Ammon's horn (tissue), 1 donor: ENCODE measurements around the gene KIAA1958.

Experiments used
- DNase-seq: peaks from one replicate; pipeline ENCODE4 v3.0.0-alpha.2; 2016; ENCODE audit warnings: low spot score

Gene KIAA1958, protein sequence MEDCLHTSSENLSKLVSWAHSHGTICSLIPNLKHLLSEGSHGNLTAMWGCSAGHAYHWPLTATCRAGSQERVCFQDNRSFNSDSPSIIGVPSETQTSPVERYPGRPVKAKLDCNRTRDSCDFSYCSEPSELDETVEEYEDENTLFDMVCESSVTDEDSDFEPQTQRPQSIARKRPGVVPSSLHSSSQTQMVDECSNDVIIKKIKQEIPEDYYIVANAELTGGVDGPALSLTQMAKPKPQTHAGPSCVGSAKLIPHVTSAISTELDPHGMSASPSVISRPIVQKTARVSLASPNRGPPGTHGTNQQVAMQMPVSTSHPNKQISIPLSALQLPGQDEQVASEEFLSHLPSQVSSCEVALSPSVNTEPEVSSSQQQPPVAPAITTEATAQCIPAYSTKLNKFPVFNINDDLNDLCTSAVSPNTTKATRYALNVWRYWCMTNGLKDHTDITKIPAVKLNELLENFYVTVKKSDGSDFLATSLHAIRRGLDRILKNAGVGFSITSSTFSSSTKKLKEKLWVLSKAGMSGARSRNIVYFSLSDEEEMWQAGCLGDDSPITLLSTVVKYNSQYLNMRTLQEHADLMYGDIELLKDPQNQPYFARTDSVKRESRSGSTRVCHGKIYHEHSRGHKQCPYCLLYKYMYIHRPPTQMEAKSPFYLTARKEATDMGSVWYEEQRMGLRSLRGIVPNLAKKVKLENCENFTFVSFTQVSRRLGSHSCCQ

DNA sequence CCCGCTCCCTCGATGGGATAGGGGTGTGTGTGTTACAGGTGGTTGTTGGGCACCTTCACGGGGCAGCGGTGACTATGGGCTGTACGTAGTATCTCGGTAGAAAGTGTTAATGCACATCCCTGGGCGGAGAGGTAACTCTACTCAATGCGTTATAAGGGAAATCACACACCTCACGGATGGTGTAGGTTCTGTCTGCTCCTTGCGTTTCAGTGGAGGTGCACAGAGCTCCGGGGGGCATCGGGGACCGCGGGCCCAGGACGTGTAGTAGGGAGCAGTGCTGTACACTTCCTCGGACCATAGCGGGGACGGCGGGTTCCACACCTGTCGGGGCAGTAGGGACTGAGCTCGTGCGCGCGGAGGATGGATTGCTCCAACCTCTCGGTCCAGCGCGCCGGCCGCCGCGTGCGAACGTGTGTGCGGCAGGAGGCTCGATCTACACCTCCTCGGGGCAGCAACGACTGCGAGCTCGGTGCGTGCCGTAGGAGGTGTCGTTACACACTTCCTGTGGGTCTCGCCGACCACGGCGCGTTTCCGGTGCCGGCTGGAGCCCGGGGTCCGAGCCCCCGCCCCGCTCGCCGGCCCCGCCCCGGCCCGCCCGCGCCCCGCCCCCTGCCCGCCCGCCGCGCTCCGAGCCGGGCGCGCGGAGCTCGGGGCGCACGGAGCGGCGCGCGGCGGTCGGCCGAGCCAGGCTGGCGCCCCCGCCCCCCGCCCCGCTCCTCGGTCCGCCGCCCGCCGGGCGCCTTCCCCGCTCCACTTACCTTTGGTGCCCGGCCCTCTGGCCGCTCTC lies at the start of gene KIAA1958:
Gene KIAA1958, plus strand, starts transcription at position 607 of the 787 bp plus-strand sequence. CDS start 87,254 bp downstream, outside the sequence.
- DNase-seq: peak; percentile 81

DNA sequence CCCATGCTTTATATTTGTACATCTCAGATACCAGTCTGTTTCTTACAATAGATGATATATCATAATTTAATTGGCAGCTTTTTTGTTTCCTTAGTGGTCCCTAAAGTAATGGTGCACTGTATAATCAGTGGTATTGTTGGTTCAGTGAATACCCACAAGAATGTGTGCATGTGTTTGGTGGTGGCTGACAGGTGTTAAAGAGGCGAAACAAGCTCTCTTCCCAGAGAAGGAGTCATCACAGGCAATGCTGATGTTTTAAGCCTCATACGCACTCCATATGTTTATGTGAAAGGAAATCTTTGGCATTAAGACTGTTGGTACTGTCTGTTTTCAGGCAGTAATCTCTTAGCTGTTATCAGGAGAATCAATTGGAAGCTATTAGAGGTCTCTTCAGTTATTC lies 49.2 kb upstream of the KIAA1958 start:
- no peak for DNase-seq

DNA sequence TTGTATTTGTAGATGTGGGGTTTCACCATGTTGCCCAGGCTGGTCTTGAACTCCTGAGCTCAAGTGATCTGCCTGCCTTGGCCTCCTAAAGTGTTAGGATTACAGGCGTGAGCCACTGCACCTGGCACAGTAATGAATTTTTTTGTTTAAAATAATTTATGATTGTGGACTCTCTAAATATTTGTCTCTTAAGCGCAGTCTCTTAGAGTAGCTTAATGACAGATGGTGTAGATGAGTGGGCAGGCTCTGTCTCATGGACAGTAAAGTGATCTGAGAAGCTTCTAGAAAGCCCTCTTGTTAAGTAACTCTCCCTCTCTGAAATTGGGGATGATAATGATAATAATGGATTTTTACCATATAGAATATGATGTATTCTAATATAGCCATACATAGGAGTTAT lies 47.5 kb upstream of the KIAA1958 start:
- no peak for DNase-seq

DNA sequence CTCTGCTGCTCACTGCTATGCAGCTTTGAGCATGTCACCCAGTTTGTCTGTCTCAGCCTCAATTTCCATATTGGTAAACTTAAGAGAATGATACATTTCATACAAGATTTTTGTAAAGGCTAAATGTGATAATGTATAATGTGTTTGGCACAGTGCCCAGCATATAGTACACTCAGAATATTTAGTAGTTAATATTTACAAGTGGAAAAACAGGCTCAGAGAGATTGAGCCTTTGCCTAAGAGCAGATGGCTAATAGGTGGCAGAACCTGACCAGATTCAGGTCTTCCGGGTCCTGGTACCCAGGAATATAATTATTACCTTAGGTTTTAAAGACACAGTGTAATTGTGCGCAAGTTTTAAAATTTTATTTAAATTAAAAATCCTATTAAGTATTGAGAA lies 46.8 kb upstream of the KIAA1958 start:
- no peak for DNase-seq

DNA sequence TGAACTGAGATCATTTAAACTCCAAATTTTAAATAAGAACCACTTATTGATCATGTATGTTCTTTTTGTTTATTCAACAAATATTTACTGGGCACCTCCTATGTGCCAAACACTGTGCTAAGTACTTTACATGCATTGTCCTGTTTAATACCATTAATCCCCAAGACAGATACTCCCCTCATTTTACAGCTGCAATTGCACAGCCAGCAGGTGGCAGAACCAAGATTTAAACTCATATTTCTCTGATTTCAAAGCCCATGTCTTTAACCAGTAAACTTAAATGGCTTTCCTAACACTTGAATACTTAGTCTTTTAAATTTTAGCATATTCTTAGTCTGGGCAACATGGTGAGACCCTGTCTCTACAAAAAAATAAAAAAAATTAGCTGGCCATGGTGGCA lies 43.4 kb upstream of the KIAA1958 start:
- DNase-seq: peak; percentile 39

DNA sequence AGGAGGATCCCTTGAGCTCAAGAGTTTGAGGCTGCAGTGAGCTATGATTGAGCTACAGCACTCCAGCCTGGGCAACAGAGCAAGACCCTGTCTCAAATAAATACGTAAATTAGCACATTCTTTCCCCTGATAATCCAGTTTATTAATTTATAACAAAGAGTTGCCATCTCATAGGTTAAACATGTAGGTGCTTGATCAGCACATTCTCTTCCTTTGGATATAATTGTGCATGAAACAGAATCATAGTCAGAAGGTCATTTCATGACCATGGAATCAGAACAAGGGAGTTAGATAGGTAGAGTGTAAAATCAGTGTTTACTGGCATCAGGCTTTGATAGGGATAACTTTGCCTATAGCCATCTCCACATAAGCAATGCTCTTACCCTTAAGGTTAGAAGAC lies 43.0 kb upstream of the KIAA1958 start:
- DNase-seq: no peak

DNA sequence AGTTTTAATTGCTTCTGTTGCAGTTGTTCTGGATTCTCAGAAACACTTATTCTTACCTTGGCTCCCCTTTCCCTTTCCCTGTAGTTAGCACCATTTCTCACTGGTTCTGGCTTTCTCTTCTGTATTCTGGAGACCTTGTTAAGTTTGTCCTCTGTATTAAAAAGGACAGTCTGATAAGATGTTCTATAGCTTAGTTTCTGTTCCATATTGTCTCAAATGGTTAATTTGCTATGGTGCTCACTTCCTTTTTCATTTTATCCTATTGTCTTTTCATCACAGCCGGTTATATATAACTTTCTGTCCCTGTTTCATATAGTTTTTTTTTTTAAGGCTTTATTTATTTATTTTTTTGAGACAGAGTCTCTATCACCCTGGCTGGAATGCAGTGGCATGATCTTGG lies 41.4 kb upstream of the KIAA1958 start:
- DNase-seq: no peak

DNA sequence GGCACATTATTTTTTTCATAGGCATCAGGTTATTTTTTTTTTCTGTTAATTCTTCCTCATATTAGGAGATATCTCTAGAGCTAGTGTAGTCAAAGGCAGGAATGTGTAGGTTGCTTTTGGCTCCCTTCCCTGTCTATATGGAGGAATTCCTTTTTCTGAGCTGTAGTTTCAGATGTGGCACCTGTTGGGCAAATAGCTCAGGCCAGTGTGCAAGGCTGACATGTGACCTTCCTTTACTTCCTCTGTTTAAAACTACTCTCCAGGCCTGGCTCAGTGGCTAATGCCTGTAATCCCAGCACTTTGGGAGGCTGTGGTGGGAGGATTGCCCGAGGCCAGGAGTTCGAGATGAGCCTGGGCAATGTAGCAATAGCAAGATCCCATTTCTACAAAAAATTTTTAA lies 40.5 kb upstream of the KIAA1958 start:
- DNase-seq: no peak

DNA sequence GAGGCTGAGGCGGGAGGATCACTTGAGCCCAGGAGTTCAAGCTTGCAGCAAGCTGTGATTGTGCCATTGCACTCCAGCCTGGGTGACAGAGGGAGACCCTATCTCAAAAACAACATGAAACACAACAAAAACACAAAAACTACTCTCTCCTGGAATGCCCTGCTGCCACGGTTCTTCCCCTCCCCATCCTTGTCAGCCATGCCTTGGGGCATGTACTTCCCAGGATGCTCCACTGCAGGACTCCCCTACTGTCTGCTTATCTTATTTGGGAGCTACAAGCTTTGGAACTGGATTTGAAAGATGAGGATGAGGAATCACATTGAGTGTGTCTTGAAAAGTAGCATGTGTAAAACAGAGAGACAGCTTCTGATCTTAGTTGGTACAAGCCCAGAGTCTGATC lies 40.1 kb upstream of the KIAA1958 start:
- no peak for DNase-seq

DNA sequence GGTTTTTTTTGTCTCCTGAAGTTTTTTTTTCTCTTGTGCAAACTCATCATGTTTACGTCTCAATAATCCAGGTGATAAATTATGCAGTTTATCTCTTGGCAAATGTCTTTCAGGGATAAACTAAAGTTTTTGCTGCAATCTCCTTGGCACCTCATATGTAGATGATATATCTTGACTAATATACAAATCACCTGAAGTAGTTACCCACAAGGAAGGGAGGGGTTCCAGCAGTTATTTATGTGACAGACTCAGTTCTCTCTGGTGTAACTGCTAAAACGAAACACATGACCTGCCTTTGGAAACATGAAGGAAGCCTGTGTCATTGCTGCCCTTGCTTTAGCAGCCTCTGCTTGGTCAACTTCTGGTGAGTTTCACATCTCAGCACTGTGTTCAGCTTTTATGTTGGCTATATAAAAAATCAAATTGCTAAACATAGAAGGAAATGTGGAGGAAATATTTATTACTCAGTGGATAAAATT lies 39.3 kb upstream of the KIAA1958 start:
- DNase-seq: no peak

DNA sequence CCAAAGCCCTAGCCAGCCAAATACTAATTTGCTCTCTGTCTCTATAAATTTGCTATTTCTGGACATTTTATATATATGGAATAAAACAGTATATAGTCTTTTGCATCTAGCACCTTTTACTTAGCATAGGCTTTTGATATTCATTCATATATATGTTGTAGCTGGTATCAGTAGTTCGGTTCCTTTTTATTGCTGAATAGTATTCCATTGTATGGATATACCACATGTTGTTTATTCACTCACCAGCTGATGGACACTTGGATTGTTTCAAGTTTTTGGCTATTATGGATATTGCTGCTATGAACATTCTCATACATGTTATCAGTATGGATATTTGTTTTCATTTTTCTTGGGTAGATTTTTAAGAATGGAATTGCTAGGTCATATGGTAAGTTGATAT lies 23.8 kb upstream of the KIAA1958 start:
- DNase-seq: no peak

DNA sequence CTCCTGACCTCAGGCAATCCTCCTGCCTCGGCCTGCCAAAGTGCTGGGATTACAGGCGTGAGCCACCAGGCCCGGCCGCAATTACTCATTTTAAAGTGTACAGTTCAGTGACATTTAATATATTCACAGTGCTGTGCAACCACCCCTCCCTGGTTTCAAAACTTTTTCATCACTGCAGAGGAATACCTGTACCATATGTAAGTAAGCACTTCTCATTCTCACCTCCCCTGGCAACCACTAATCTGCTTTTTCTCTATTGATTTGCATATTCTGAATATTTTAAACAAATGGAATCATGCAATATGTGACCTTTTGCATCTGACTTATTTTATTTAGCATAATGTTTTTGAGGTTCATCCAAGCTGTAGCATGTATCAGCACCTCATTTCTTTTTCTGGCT lies 21.3 kb upstream of the KIAA1958 start:
- no peak for DNase-seq

DNA sequence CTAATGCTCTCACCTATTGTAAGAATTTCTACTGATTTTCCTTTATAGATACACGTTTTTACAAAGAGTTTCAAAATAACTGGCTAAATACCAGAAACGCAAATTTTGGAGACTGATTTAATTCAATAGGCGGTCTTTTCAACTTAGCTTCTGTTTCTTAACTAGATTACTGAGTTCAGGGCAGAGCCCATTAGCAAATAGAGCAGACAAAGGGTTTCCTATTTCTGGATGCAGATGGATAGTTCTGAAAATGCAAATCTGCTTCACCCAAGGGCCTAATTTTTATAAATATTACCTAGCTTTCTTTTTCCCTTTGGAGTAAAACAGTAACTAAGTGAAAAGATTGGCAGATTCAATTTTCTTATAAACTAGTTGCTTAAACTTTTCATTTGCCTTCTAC lies 13.6 kb upstream of the KIAA1958 start:
- DNase-seq: no peak

DNA sequence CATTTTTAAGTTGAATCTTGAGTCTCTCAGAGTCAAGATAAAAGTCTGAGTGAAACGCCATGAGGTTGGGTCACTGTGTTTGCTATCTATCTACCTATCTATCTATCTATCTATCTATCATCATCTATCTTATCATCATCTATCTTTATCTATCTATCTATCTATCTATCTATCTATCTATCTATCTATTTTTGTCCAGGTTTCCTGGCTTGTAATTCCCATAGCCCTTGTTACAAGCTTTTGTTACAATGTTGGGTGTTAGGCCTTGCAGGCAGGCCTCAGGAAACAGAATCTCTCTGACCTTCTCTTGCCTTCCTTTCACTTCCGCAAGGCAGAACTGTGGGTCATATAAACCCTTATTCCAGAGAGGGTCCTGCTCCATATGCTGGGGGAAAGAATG lies 12.6 kb upstream of the KIAA1958 start:
- DNase-seq: no peak

DNA sequence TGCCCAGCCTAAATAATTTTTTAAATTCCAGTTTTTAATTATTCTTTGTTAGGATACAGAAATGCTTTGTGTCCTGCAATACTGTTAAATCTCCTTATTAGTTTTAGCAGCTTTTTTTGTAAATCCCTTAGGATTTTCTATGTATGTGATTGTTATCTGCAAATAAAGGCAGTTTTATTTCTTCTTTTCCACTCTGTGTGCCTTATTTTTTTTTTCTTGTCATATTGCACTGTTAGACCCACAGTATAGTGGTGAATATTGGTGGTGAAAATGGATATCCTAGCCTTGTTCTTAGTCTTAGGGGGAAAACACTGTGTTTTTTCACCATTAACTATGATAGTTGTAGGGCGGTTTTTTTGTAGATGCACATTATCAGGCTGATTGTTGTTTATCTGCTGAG lies 11.3 kb upstream of the KIAA1958 start:
- no peak for DNase-seq

DNA sequence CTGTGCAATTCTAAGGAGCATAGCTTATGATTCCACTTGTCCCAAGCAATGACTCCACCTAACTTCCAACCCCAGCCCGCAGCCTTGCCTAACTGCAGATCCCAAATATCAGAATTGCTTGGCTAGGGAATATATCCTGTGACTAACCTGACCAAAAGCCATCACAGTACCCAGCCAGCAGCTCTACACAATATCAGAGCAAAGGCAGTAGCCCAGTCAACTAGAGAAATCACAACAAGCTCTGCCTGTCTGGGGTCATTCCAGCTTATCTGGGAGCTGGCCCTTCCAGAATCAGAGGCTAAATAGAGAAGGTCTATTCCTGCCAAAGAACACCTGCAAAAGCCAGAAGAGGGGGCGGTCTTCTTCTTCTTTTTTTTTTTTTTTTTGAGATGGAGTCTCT lies 9.3 kb upstream of the KIAA1958 start:
- no peak for DNase-seq

DNA sequence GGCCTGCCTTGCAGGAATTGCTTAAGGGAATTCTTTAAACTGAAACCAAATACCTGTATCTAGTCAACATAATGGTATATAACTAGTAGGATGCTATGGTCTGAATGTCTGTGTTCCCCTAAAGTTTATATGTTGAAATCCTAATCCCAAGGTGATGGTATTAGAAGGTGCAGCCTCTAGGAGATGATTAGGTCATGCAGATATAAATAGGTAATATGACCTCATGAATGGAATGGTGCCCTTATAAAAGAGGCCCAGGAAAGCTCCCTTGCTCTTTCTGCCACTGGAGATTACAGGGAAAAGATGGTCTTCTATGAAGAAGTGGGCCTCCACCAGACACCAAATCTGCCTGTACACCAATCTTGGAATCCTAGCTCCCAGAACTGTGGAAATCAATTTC lies 7.4 kb upstream of the KIAA1958 start:
- DNase-seq: no peak

DNA sequence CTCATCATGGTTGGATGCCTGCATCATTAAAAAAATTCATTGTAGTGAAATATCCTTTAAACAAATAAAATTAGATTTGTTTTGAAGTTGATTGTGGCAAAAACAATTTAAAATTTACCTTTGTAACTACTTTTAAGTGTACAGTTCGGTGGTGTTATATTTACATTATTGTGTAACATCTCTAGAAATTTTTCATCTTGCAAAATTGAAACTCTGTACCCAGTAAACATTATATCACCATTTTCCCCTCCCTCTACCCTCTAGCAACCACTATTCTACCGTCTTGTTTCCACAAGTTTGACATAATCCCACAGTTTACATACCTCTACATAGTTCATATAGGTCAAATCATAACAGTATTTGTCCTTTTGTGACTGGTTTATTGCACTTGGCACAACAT lies 2.0 kb upstream of the KIAA1958 start:
- DNase-seq: no peak

DNA sequence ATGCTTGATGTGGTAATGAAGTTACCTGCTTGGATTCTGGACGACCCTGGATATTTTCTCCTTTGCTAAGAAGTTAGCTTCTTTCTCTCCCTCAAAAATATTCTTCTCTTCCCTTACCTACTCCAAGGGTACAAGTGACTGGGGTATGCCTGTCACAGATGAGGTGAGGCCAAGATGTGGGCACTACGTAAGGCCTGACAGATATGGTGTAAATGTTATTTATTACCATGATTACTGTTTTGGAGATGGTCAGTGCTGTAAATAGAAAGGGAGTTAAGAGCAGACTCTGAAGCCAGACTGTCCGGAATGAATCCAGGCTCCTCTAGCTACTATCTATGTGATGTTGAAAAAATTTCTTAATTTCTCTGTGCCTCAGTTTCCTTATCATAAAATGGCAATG lies 1.1 kb upstream of the KIAA1958 start:
- no peak for DNase-seq

DNA sequence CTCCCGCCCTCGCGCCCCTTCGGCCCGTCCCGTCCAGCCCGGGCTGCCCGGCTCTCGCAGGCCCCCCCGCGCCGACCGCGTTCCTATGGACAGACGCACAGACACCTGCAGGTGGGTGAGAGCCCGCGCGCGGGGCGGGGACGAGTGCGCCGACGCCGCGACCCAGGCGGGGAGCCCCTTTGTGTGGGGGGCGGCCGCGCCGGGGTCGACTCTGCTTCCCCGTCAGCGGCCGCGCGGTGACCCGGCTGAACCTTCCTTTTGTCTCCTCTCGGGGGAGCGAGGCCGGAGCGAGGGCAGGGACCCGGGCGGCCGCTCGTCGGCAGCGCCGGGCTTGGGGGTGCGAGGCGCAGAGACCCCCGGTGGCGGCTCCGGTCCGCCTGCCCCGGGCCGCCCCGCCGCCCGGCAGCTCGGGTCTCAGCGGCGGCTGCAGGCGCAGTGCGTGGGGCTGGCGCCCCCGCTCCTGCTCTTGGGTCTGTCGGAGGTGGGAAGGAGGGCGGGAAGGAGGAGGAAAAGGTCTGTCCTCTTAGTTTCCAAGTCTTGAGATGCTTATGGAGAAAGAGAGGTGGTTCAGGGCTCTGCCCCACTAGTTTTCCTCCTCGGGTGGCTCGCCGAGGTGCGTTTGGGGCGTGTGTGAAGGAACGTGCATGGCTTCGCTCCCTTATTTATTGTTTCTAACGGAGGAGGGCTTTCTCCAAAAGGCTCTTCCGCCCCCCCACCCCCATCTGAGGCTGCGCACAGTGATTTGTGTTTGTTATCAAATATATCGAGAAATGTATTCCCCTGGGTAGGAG lies 576 bp downstream of the KIAA1958 start:
- DNase-seq: peak; percentile 43

DNA sequence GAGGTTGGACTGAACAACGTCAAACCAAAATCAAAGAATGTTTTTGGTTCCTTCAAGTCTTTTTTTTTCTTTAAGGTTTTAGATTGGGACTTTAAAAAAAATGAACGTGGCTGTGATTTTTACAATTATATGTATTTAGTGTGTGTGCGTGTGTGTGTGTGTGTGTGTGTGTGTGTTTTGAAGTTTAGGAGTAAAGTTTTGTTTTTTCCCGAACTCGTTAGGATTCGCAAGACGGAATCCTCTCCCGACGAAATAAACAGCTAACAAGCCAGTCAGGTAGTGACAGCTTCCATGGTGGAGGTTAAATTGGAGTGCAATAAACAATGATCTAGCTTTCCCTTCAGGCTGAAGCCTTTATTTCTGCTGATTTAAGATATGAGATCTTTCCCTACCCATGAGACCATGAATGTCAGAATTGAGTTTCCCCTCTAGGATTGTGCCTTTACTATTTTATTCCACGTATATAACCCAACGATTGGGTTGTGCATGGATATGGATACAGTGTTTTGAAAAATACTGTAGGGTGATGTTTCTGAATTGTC lies 1.2 kb downstream of the KIAA1958 start:
- DNase-seq: peak; percentile 20
